BJ (cell line): ENCODE measurements around the gene MNS1. TPM values are rescaled to one million over a fixed set of nuclear protein-coding genes. Genes with fewer than 3 reads are reported as not detected.
"Not testable (repeated sequence)": the region's sequence is repeated elsewhere in the genome, so short reads cannot be mapped to it uniquely, and the experiment has no call there.

ENCODE experiments used
- CTCF ChIA-PET: fragments of 350-600 bp; formaldehyde crosslinking; extraction: SDS; loops from one replicate; lab custom pipeline; 2021; ENCODE audit warnings: antibody characterized with exemption, inconsistent platforms; lab: Yijun Ruan, JAX
- POLR2A ChIA-PET: fragments of 300-600 bp; sonication (Branson Sonifier 250); formaldehyde crosslinking; extraction: SDS; loops from one replicate; lab custom pipeline; 2021; ENCODE audit warnings: antibody characterized with exemption; lab: Charles Lee
- DNase-seq: peaks from one replicate; pipeline ENCODE4 v3.0.0-alpha.2; 2011; ENCODE audit warnings: low read depth
- H3K27me3 ChIP-seq: 2 replicates; pipeline ENCODE4 v1.6.0; 2011; ENCODE audit warnings: low read length; ENCODE audit not compliant: control insufficient read depth, insufficient read depth
- H3K36me3 ChIP-seq: 2 replicates; pipeline ENCODE4 v1.5.1; 2011; ENCODE audit warnings: low read length; ENCODE audit not compliant: control insufficient read depth, insufficient read depth
- H3K4me3 ChIP-seq: 2 replicates; pipeline ENCODE4 v1.5.1; 2011; ENCODE audit warnings: low read depth, mild to moderate bottlenecking, control low read depth, low read length
- CTCF ChIP-seq: IDR thresholded peaks from 2 replicates; pipeline ENCODE4 v1.5.1; 2011; ENCODE audit warnings: low read depth, mild to moderate bottlenecking, control low read depth, inconsistent platforms, low read length, moderate library complexity; ENCODE audit not compliant: insufficient read depth
- polyA plus RNA-seq: library from polyadenylated mRNA; depleted of rRNA; stranded (reverse); fragments of >200 nt; gene quantifications from 2 replicates; pipeline ENCODE4 v1.2.3, GENCODE V29; 2011

The MNS1 gene
- polyA plus RNA-seq, 1 experiment, result 0.32 TPM

GRCh38 chr15:56411122-56411749 is 53.7 kb downstream of the MNS1 start:
- no peak for TF ChIP-seq CTCF
- Histone ChIP-seq H3K27me3 (no peaks in the 10 kb centered on the region), H3K4me3 (no peak overlapping the region), H3K36me3 (no peaks in the 10 kb centered on the region)
- no peak for DNase-seq
- POLR2A ChIA-PET, result no interaction called here
- CTCF ChIA-PET, result no interaction called here

GRCh38 chr15:56410721-56411120 is 54.2 kb downstream of the MNS1 start:
- Histone ChIP-seq H3K36me3 (no peaks in the 10 kb centered on the region), H3K4me3 (no peak overlapping the region), H3K27me3 (no peaks in the 10 kb centered on the region)
- ChIA-PET CTCF (no interaction called here), POLR2A (no interaction called here)
- DNase-seq, result no peak
- no peak for TF ChIP-seq CTCF

- H3K4me3 ChIP-seq, H3K36me3 ChIP-seq, CTCF ChIA-PET, DNase-seq, POLR2A ChIA-PET, H3K27me3 ChIP-seq: not testable (repeated sequence)
These were observed 65.7 kb downstream of the MNS1 start for GRCh38 chr15:56399209-56399608.

- H3K4me3 ChIP-seq, DNase-seq, POLR2A ChIA-PET, CTCF ChIA-PET, H3K36me3 ChIP-seq, H3K27me3 ChIP-seq: not testable (repeated sequence)
These were observed 67.6 kb downstream of the MNS1 start for GRCh38 chr15:56397325-56397724.

GRCh38 chr15:56394909-56395308 is 70.0 kb downstream of the MNS1 start:
- CTCF ChIA-PET, result no interaction called here

GRCh38 chr15:56393277-56393676 is 71.7 kb downstream of the MNS1 start:
- Histone ChIP-seq H3K4me3 (no peak overlapping the region), H3K27me3 (no peaks in the 10 kb centered on the region), H3K36me3 (no peaks in the 10 kb centered on the region)
- no peak for DNase-seq
- ChIA-PET CTCF (no interaction called here), POLR2A (no interaction called here)
- TF ChIP-seq CTCF, result no peak

More at GRCh38 chr15:56394909-56395308, 70.0 kb downstream of the MNS1 start:
- Histone ChIP-seq H3K36me3 (no peaks in the 10 kb centered on the region), H3K27me3 (no peaks in the 10 kb centered on the region), H3K4me3 (no peak overlapping the region)
- POLR2A ChIA-PET, result no interaction called here
- TF ChIP-seq CTCF, result no peak
- DNase-seq, result no peak
